BJ (cell line): ENCODE data around the gene SERPINB7. TPM values are rescaled to one million over a fixed set of nuclear protein-coding genes. Genes with fewer than 3 reads are reported as not detected.

Experiments
- CTCF ChIA-PET: fragments of 350-600 bp; formaldehyde crosslinking; extraction: SDS; loops from one replicate; lab custom pipeline; 2021; ENCODE audit warnings: antibody characterized with exemption, inconsistent platforms; lab: Yijun Ruan, JAX
- POLR2A ChIA-PET: fragments of 300-600 bp; sonication (Branson Sonifier 250); formaldehyde crosslinking; extraction: SDS; loops from one replicate; lab custom pipeline; 2021; ENCODE audit warnings: antibody characterized with exemption; lab: Charles Lee
- DNase-seq: peaks from one replicate; pipeline ENCODE4 v3.0.0-alpha.2; 2011; ENCODE audit warnings: low read depth
- H3K27me3 ChIP-seq: 2 replicates; pipeline ENCODE4 v1.6.0; 2011; ENCODE audit warnings: low read length; ENCODE audit not compliant: control insufficient read depth, insufficient read depth
- H3K36me3 ChIP-seq: 2 replicates; pipeline ENCODE4 v1.5.1; 2011; ENCODE audit warnings: low read length; ENCODE audit not compliant: control insufficient read depth, insufficient read depth
- H3K4me3 ChIP-seq: 2 replicates; pipeline ENCODE4 v1.5.1; 2011; ENCODE audit warnings: low read depth, mild to moderate bottlenecking, control low read depth, low read length
- polyA plus RNA-seq: library from polyadenylated mRNA; depleted of rRNA; stranded (reverse); fragments of >200 nt; gene quantifications from 2 replicates; pipeline ENCODE4 v1.2.3, GENCODE V29; 2011
- TF ChIP-seq, protein P1 (sequence below): IDR thresholded peaks from 2 replicates; pipeline ENCODE4 v1.5.1; 2011; ENCODE audit warnings: low read depth, mild to moderate bottlenecking, control low read depth, inconsistent platforms, low read length, moderate library complexity; ENCODE audit not compliant: insufficient read depth

SERPINB7 gene
- polyA plus RNA-seq, 1 experiment: 149 TPM

DNA sequence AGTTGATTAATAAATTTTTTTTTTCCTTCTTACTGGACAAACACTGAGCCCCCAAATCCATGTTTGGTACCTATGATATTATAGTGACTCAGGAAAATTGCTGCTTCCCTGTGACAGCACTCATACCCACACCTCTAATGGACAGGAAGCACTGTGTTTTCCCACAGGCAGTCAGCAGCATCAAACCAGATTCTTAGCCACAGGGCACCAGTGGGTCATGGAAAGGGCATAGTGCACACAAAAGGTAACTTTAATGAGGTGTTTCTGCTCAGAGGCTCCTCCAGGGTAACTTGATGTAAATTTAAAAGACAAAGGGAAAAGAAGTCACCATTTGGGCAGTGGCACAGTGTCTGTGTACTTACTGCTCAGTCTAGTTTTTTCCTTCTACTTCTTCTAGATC is 38.3 kb upstream of the SERPINB7 start:
- Histone ChIP-seq H3K27me3 (no peaks in the 10 kb centered on the region), H3K4me3 (no peak overlapping the region), H3K36me3 (no peaks in the 10 kb centered on the region)
- peak; percentile 31 for DNase-seq
- ChIA-PET CTCF (no interaction called here), POLR2A (no interaction called here)
- TF ChIP-seq, protein P1, sequence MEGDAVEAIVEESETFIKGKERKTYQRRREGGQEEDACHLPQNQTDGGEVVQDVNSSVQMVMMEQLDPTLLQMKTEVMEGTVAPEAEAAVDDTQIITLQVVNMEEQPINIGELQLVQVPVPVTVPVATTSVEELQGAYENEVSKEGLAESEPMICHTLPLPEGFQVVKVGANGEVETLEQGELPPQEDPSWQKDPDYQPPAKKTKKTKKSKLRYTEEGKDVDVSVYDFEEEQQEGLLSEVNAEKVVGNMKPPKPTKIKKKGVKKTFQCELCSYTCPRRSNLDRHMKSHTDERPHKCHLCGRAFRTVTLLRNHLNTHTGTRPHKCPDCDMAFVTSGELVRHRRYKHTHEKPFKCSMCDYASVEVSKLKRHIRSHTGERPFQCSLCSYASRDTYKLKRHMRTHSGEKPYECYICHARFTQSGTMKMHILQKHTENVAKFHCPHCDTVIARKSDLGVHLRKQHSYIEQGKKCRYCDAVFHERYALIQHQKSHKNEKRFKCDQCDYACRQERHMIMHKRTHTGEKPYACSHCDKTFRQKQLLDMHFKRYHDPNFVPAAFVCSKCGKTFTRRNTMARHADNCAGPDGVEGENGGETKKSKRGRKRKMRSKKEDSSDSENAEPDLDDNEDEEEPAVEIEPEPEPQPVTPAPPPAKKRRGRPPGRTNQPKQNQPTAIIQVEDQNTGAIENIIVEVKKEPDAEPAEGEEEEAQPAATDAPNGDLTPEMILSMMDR: no peak

DNA sequence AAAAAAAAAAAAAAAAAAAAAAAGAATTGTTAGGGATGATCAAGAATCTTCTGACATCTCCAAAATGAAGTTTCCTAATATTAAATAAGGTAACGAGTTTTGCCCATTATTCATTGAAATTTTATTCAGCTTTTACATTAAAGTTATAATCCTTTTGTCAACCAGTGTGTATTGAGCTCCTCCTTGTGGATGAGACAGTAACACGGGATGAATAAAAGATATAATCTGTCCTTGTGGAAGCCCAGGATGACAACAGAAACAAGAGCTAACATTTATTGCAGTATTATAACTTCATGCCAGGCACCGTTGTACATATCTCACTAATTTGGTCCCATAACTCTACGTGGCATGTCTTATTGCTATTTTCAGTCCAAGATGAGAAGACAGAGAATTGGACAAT is 33.4 kb upstream of the SERPINB7 start:
- H3K4me3 ChIP-seq: no peak overlapping the region
- H3K27me3 ChIP-seq: no peaks in the 10 kb centered on the region
- DNase-seq: no peak

DNA sequence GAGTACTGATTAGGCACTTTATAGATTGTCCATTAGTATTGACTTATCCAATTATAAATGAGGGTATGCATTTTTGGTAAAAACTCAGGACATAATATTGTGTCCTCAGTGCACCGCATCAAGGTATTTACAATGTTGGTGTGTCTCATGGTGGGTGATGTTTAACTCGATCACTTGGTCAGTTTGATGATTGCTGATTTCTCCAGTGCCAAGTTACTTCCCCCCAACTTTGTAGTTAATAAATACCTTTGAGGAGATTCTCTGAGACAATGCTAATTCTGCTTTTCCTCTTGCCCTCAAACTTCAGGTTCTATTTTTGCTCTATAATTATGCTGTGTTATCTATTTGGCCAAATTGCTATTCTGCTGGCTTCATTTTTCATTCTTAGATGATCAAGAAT is 28.2 kb upstream of the SERPINB7 start:
- H3K36me3 ChIP-seq: no peaks in the 10 kb centered on the region
- POLR2A ChIA-PET: no interaction called here
- H3K4me3 ChIP-seq: no peak overlapping the region
- CTCF ChIA-PET: interaction anchor here (1.0 kb wide), 1 partner anchor 167 kb away, joined by 3 read pairs; no protein-coding TSS in a partner anchor
- DNase-seq: no peak
- TF ChIP-seq, protein P1: no peak
- H3K27me3 ChIP-seq: no peaks in the 10 kb centered on the region

More for the DNA sequence above, 33.4 kb upstream of the SERPINB7 start:
- POLR2A ChIA-PET: interaction anchor here (0.6 to 1.0 kb wide), 4 partner anchors 16 to 78 kb away, joined by 3 to 10 read pairs (median 3); no protein-coding TSS in a partner anchor
- TF ChIP-seq, protein P1: peak; percentile 63
- CTCF ChIA-PET: interaction anchor here (0.6 to 6.8 kb wide), 40 partner anchors 9 to 235 kb away, joined by 3 to 117 read pairs (median 5); partner anchors contain the start of genes SERPINB12 and SERPINB7
- no peaks in the 10 kb centered on the region for H3K36me3 ChIP-seq

DNA sequence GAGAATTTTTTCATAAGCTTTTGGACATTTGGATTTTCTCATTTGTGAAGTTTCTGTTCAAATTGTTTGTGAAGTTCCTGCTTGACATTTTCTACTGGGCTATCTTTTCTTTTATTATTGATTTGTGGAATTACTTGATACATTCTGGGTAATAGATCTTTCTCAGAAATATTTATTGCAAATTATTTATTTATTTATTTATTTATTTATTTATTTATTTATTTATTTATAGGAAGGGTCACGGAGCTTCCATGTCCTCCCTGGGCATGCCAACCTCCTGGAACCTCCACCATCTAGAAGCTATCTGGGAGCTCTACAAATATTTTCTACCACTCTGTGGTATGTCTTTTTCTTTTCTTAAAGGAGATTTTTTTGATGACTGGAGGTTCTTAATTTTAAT is 25.7 kb upstream of the SERPINB7 start:
- Histone ChIP-seq H3K36me3 (no peaks in the 10 kb centered on the region), H3K27me3 (no peaks in the 10 kb centered on the region), H3K4me3 (no peak overlapping the region)
- TF ChIP-seq, protein P1: no peak
- CTCF ChIA-PET: interaction anchor here (1.1 kb wide), 1 partner anchor 94 kb away, joined by 3 read pairs; no protein-coding TSS in a partner anchor
- no peak for DNase-seq
- POLR2A ChIA-PET: no interaction called here

DNA sequence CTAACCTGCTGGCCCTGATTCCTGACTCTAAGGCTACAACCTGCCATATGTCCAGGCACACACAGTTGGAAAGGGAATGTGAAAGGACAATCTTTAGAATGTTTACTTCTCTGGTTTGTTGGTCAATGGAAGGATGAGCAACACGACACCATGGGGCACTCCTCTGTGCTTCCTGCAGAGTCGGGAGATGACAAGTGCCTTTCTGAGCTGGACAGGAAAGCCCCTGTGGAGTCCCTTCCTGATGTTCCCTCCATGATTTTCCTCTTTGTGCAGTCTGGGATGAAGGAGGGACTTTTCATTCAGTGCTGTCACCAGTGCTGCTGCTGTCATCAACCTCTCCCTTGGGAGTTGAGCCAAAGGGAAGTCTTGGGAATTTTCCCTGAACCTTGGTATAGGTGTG is 22.6 kb upstream of the SERPINB7 start:
- POLR2A ChIA-PET: no interaction called here

More for the DNA sequence above, 22.6 kb upstream of the SERPINB7 start:
- CTCF ChIA-PET: interaction anchor here (1.2 to 2.5 kb wide), 3 partner anchors 11 to 174 kb away, joined by 3 to 6 read pairs (median 3); no protein-coding TSS in a partner anchor
- Histone ChIP-seq H3K27me3 (no peaks in the 10 kb centered on the region), H3K36me3 (no peaks in the 10 kb centered on the region), H3K4me3 (no peak overlapping the region)
- TF ChIP-seq, protein P1: no peak
- DNase-seq: no peak
